ENCODE measurements around the gene EQTN.

The EQTN gene

DNA sequence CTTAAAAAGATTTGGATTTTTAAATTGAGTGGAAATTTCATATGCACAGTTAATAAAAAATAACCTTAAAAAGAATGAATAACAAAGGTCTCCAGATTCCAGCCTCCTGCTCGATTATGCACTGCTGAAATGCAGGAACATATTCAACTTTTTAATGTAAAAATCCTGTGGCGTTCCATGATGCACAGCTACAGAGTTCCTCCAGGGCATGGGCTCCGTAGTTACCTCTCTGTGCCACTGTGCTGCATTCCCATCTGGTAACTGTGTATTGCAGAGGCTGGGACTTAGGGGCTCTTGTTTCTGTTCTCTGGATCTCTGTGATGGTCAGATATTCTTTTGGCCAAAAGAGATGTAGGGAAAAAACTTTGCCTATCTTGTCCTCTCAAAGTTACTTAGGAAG is 31.5 kb upstream of the EQTN start:
- no peak overlapping the region for H3K27ac Mint-ChIP-seq
- no peaks in the 10 kb centered on the region for H3K4me1 Mint-ChIP-seq (ENCODE audit: low read depth)
- peaks cover 6% of the 10 kb centered on the region for H3K27me3 Mint-ChIP-seq
- no peak overlapping the region for H3K4me3 Mint-ChIP-seq
- H3K36me3 Mint-ChIP-seq, result no peaks in the 10 kb centered on the region
- no peaks in the 10 kb centered on the region for H3K9me3 Mint-ChIP-seq (ENCODE audit: low read depth)

DNA sequence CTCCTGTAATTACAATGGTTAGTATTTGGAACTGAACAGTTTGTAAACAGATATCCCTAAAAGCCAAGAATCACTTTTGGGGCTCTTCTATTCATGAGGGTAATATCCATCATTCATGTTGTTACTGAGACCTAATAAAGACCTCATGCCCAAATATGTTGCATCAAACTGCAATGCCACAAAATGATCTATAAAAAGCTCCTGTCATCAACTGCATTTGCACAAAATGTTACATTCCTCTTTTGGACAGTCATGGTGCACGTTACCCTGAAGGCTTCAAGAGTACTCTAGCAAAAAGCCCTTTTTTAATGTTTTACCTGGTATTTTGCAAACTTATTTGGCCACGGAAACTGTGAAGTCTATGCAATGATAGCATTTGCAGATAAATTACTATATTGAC is 14.2 kb upstream of the EQTN start:
- Mint-ChIP-seq H3K4me1 (ENCODE audit: low read depth) (no peaks in the 10 kb centered on the region), H3K27ac (no peak overlapping the region), H3K36me3 (no peaks in the 10 kb centered on the region), H3K4me3 (no peak overlapping the region), H3K9me3 (ENCODE audit: low read depth) (no peaks in the 10 kb centered on the region), H3K27me3 (no peaks in the 10 kb centered on the region)

DNA sequence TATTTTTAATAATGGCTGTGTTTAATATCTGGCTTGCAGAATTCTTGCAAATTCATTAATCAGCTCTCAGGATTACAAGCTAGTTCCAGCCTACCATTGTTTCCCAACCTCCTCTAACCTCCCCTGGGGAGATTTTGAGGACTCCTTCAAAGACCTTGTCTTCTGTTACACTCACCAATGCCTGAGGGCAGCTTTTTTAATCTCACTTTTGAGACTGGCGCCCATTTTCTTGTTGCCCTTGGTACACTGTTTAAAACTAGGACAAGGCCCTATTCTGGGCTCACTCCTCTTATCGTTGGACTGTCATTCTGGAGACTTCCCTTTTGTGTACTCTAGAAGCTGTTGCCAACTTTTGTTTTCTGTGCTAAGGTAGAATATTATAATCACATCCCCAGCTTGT is 13.6 kb upstream of the EQTN start:
- no peaks in the 10 kb centered on the region for H3K9me3 Mint-ChIP-seq (ENCODE audit: low read depth)
- no peaks in the 10 kb centered on the region for H3K27me3 Mint-ChIP-seq
- no peaks in the 10 kb centered on the region for H3K36me3 Mint-ChIP-seq
- H3K4me3 Mint-ChIP-seq, result no peak overlapping the region
- H3K4me1 Mint-ChIP-seq (ENCODE audit: low read depth), result no peaks in the 10 kb centered on the region
- no peak overlapping the region for H3K27ac Mint-ChIP-seq

DNA sequence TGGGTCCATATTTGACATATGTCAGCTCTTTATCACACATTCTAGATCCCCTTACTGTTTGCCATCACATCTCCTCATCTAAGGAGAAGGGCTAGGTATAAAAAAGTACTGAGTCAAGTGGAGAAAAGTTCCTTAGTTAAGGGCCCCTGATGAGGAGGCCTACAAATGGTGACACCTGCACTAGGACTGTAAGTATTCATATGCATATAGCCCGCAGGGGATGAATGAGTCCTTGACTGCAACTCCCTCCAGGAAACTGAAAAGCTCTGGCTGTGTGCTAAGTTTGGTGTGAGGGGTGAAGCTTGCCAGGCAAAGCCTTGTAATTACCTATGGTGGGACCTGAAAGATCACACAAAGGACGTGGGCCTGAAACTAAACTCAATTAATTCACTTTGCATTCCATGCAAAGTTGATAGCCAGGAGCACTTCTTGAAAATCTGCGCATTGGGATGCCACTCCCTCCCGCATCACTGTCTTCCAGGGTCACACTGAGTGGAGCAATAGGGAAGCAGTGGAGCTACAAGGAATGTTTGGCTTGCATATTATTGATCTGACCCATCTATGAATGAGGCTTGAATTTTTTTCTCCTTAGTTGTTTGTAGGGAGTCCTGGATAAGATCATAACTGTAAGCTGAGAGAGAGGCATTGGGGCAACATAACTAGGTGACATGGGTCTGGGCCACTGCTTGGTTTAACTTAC is 11.9 kb upstream of the EQTN start:
- H3K27me3 Mint-ChIP-seq, result peaks cover 2% of the 10 kb centered on the region
- no peaks in the 10 kb centered on the region for H3K4me1 Mint-ChIP-seq (ENCODE audit: low read depth)
- H3K4me3 Mint-ChIP-seq, result no peak overlapping the region
- H3K9me3 Mint-ChIP-seq (ENCODE audit: low read depth), result no peaks in the 10 kb centered on the region
- no peak overlapping the region for H3K27ac Mint-ChIP-seq
- no peaks in the 10 kb centered on the region for H3K36me3 Mint-ChIP-seq

DNA sequence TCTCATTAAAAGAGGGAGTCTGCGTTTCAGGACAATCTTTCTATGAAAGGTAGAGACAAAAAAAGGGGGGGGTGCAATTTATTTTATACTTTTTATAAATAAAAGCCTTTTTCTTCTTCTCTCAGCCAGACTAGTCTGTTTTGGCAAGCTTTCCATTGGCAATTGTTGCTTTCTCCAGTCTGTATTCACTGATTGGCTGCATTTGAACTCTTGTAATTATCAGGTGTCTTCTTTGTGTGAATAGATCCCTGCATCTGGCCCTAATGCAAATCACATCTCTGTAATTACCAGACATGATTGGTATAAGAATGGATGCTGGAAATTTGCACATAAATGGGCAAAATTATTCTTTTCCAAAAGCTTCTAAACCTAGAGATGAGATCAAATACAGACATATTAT is 7.6 kb upstream of the EQTN start:
- no peaks in the 10 kb centered on the region for H3K9me3 Mint-ChIP-seq (ENCODE audit: low read depth)
- H3K4me1 Mint-ChIP-seq (ENCODE audit: low read depth), result no peaks in the 10 kb centered on the region
- H3K27ac Mint-ChIP-seq, result no peak overlapping the region
- H3K4me3 Mint-ChIP-seq, result no peak overlapping the region
- H3K27me3 Mint-ChIP-seq, result peaks cover 4% of the 10 kb centered on the region
- no peaks in the 10 kb centered on the region for H3K36me3 Mint-ChIP-seq

DNA sequence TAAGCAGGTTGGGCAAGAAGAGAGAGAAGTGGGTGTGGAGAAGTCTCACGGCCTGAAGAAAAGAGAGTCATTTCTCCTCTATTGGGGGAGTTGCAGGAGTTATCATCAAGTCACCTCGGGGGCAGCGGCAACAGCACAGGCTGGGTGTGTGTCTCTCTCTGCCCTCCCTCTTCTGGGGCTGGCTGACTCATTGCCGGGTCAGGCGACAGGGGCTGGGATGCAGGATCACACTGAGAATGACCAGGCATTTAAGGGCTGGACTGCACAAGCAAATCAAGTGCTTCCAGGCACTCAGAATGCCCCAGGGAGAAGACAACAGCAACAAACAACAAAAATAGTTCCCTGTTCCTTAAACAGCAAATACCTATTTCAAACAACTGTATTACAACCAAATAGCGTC is 6.3 kb upstream of the EQTN start:
- H3K4me1 Mint-ChIP-seq (ENCODE audit: low read depth), result no peaks in the 10 kb centered on the region
- H3K4me3 Mint-ChIP-seq, result no peak overlapping the region
- H3K36me3 Mint-ChIP-seq, result no peaks in the 10 kb centered on the region
- no peaks in the 10 kb centered on the region for H3K9me3 Mint-ChIP-seq (ENCODE audit: low read depth)
- no peak overlapping the region for H3K27ac Mint-ChIP-seq
- peaks cover 4% of the 10 kb centered on the region for H3K27me3 Mint-ChIP-seq

DNA sequence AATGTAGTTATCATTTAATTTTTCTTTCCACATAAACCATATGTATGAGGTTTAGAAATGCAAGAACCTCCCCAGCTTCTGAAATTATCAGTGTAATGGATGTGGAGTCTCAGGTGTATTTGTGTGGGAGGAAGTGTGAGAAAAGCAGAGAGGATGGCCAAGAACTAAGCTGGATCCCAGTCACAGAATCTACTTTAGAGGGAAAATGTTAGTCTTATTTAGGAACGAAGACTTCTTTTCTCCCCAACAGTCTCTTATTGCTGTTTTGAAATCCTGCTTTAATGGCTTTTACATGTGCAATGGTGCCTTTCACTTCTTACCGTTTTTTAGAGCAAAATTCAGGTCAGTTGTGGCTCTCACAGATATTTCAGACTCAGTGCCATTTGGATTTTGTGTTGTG is 3.0 kb downstream of the EQTN start:
- Mint-ChIP-seq H3K27ac (no peak overlapping the region), H3K36me3 (no peaks in the 10 kb centered on the region), H3K9me3 (ENCODE audit: low read depth) (no peaks in the 10 kb centered on the region), H3K4me1 (ENCODE audit: low read depth) (no peaks in the 10 kb centered on the region), H3K27me3 (peaks cover 5% of the 10 kb centered on the region), H3K4me3 (no peak overlapping the region)

DNA sequence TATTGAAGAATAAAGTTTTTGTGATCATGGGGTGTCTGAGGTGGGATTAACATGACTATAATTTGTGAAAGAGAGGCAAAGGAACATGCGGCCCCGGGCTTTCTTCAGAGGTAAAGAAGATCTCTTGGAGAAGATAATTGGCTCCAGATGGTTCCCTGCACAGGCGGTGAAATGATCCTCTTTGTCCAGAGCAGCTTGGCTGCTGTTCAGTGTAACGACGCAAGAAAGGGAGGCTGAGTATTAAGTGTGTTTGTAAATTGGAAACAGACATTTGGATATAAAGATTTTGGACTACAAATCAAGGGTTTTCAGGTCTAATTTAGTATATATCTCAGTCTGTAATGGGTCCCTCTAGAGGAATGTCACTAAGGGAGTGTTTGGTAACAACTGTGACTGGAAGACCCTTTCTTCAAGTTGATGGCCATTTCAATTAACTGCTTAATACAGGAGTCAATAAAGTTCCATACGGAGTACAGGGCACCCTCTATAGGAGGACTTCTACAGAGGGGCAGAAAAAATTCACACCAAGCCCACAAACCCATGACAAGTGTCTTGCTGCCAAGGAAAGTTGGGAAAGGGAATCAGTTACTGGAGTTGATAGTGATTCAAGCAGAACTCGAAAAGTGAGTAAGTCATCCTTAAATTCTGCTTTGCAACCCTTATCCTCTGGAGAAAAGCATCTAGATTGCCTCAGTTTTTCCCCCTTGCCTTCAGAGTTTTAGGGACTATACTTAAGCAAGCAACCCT is 4.1 kb downstream of the EQTN start:
- H3K36me3 Mint-ChIP-seq, result no peaks in the 10 kb centered on the region
- H3K9me3 Mint-ChIP-seq (ENCODE audit: low read depth), result no peaks in the 10 kb centered on the region
- no peak overlapping the region for H3K4me3 Mint-ChIP-seq
- no peak overlapping the region for H3K27ac Mint-ChIP-seq
- H3K4me1 Mint-ChIP-seq (ENCODE audit: low read depth), result no peaks in the 10 kb centered on the region
- H3K27me3 Mint-ChIP-seq, result peaks cover 9% of the 10 kb centered on the region

DNA sequence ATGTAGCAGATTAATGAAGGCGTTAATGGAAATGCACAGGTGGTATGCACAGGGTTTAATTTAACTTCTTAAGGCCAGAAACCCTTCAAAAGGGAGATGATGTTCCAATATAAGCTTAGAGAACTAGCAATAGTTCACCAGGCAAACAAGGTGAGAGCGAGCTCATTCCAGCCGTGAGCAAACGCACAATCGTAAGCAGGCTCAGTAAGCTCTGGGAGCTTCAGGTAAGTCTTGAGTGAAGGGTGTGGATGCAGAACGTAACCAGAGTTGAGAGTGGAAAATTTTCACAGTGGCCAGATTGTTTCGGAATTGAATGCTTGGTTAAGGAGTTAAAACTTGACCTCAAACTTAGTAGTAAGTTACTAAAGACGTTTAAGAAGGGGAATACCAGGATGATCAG is 5.7 kb downstream of the EQTN start:
- no peaks in the 10 kb centered on the region for H3K36me3 Mint-ChIP-seq
- no peak overlapping the region for H3K27ac Mint-ChIP-seq
- peaks cover 9% of the 10 kb centered on the region for H3K27me3 Mint-ChIP-seq
- no peak overlapping the region for H3K4me3 Mint-ChIP-seq
- no peaks in the 10 kb centered on the region for H3K9me3 Mint-ChIP-seq (ENCODE audit: low read depth)
- no peaks in the 10 kb centered on the region for H3K4me1 Mint-ChIP-seq (ENCODE audit: low read depth)

DNA sequence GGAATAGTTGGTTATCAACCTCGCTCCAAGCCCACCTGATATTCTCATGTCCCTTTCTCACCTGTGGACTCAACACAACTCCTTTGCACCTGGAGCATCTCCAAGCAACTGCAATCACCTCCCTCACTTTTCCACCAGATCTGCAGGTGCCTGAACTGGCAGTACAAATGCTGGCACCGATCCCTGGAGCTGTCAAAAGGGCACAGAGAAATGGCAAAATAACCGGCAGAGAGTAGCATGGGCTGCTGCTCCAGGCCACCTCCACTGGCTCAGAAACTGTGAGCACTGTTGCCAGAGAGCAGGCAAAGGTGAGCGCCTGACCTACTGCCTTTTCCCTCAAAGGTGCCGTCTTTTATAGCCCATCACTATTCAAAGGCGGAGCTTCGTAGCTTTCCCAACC is 14.7 kb downstream of the EQTN start:
- no peaks in the 10 kb centered on the region for H3K4me1 Mint-ChIP-seq (ENCODE audit: low read depth)
- no peak overlapping the region for H3K4me3 Mint-ChIP-seq
- no peaks in the 10 kb centered on the region for H3K9me3 Mint-ChIP-seq (ENCODE audit: low read depth)
- H3K27me3 Mint-ChIP-seq, result peaks cover 4% of the 10 kb centered on the region
- H3K27ac Mint-ChIP-seq, result no peak overlapping the region
- H3K36me3 Mint-ChIP-seq, result no peaks in the 10 kb centered on the region

DNA sequence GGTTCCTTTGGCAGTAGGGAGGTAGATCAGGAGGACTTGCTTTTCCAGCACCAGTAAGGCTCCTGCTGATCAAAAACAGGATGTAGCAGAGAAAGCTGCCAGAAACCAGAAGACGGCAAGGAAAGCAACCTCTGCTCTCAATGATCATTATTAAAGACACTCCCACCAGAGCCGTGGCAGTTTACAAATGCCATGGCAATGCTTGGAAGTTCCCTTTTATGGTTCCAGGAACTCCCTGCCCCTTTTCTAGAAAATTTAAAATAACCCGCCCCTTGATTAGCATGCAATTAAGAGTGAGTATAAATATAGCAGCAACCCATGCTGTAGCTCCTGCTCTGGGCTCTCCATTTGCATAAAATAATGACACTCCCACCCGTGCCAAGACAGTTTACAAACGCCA is 16.1 kb downstream of the EQTN start:
- Mint-ChIP-seq H3K27ac (no peak overlapping the region), H3K4me3 (no peak overlapping the region), H3K27me3 (peaks cover 6% of the 10 kb centered on the region), H3K4me1 (ENCODE audit: low read depth) (peaks cover 2% of the 10 kb centered on the region), H3K9me3 (ENCODE audit: low read depth) (no peaks in the 10 kb centered on the region), H3K36me3 (no peaks in the 10 kb centered on the region)

DNA sequence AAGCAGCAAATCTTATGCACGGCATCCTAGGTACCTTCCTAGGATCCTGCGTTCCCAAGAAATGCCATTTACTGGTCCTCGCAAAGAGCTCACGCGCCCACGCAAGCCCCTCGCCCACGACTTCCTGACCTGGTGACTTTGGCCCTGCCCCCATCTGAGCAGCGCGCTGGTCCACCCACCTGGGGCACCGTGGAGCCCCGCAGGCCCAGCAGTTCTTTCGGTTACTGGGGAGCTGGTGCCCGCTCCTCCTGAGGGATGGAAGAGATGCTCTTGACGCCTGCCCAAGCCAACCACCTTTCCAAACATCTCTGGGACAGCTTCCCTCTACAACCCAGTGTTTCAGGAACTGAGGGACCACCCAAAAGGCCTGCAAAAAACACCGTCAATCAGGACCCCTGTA is 16.7 kb downstream of the EQTN start:
- H3K4me3 Mint-ChIP-seq, result no peak overlapping the region
- peaks cover 6% of the 10 kb centered on the region for H3K27me3 Mint-ChIP-seq
- no peaks in the 10 kb centered on the region for H3K9me3 Mint-ChIP-seq (ENCODE audit: low read depth)
- H3K27ac Mint-ChIP-seq, result no peak overlapping the region
- H3K36me3 Mint-ChIP-seq, result no peaks in the 10 kb centered on the region
- peaks cover 2% of the 10 kb centered on the region for H3K4me1 Mint-ChIP-seq (ENCODE audit: low read depth)

DNA sequence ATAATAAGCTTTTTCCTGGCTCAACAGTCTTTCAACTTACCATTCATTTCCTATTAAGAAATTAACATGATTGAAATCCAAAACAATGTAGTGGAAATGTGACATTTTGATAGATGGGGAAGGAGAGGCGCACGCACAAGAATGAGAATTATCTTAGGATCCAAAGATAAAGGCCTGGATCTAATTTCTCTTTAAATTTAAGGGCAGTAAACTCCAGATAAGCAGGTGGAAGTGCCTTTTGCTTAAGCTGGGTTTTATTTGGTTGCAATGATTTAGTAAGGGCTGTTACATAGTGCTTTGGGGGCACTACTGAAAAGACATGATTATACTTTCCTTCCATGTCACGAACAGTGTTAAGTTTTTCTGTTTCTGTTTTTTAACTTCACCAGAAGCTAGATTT is 17.3 kb downstream of the EQTN start:
- Mint-ChIP-seq H3K36me3 (no peaks in the 10 kb centered on the region), H3K27me3 (peaks cover 6% of the 10 kb centered on the region), H3K4me1 (ENCODE audit: low read depth) (peaks cover 2% of the 10 kb centered on the region), H3K4me3 (no peak overlapping the region), H3K27ac (no peak overlapping the region), H3K9me3 (ENCODE audit: low read depth) (no peaks in the 10 kb centered on the region)

DNA sequence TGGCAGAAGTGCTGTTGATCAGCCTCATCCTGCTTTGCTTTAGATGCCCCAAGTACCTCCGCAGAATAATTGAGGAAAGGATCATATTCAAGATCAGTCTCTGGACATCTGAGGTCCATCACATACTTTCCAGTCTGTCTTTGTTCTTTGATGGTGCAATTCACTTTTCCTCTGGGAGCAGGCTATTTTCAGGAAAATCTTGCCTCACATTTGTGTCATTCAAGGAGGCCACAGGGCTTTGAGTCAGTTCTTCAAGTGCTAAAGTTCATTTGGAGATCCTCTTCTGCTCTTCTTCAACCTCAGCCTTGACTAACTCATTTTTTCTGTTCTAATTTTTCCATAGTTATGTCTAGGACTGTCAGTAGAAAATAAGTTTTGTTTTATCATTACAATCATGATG is 18.6 kb downstream of the EQTN start:
- peaks cover 2% of the 10 kb centered on the region for H3K4me1 Mint-ChIP-seq (ENCODE audit: low read depth)
- no peak overlapping the region for H3K27ac Mint-ChIP-seq
- H3K36me3 Mint-ChIP-seq, result no peaks in the 10 kb centered on the region
- H3K4me3 Mint-ChIP-seq, result no peak overlapping the region
- peaks cover 2% of the 10 kb centered on the region for H3K27me3 Mint-ChIP-seq
- H3K9me3 Mint-ChIP-seq (ENCODE audit: low read depth), result no peaks in the 10 kb centered on the region

DNA sequence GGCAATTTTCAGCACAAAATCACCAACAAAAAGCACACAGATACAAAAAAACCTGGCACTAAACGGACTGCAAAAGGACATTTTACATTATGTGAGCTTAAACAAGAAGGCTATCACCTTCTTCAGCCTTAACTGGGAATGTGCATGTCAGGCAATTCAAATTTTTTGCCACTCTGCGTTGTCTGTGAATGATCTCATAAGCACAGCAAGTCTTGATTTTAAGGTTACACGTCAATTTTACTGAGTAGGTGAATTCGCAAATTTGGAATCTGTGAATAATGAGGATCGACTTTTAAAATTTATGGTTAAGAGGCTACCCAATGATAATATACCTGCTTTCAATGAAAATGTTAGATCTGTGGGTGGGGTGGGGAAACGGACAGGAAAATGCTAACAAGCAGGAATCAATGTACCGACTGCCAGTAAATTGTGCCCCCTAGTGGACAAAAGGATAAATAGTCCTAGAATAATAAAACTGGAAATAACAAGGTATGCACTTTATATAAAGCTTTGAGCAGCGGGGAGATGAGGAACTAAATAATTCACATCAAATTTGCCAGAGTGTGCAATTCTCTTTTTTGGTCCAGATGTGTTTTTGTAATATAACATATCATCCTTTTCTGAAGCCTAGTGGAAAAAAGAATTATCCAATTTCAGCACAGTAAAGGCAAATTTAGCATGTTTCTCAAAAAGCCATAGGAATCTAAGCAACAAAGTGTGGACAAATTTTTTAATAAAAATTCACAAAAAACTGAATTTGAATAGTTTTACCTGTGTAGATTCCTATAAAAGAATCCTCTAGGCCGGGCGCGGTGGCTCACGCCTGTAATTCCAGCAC is 20.5 kb downstream of the EQTN start:
- Mint-ChIP-seq H3K9me3 (ENCODE audit: low read depth) (no peaks in the 10 kb centered on the region), H3K4me1 (ENCODE audit: low read depth) (peaks cover 2% of the 10 kb centered on the region), H3K36me3 (no peaks in the 10 kb centered on the region), H3K27ac (no peak overlapping the region), H3K27me3 (peaks cover 2% of the 10 kb centered on the region), H3K4me3 (no peak overlapping the region)

All from activated naive CD8-positive, alpha-beta T cell (primary cell).